GM12891 (cell line): Measurements from ENCODE around the gene BRF1.

Experiments used
- PAX5 ChIP-seq: IDR thresholded peaks from 2 replicates; pipeline ENCODE4 v1.6.1; 2011; ENCODE audit warnings: low read length, moderate library complexity, mild to moderate bottlenecking; ENCODE audit not compliant: insufficient read depth, severe bottlenecking
- POLR2A ChIP-seq: IDR thresholded peaks from 2 replicates; pipeline ENCODE4 v1.6.1; 2011; ENCODE audit warnings: low read depth, low read length, control low read depth
- POLR2AphosphoS5 ChIP-seq: IDR thresholded peaks from 2 replicates; pipeline ENCODE4 v1.6.1; 2011; ENCODE audit warnings: low read depth, low read length, control low read depth
- POU2F2 ChIP-seq: IDR thresholded peaks from 2 replicates; pipeline ENCODE4 v1.6.1; 2011; ENCODE audit warnings: low read depth, mild to moderate bottlenecking, control low read depth, low read length, moderate library complexity
- SPI1 ChIP-seq: IDR thresholded peaks from 2 replicates; pipeline ENCODE4 v1.6.1; 2011; ENCODE audit warnings: low read depth, low read length, control low read depth
- TAF1 ChIP-seq: IDR thresholded peaks from 2 replicates; pipeline ENCODE4 v1.6.1; 2011; ENCODE audit warnings: low read depth, low read length, control low read depth

DNA sequence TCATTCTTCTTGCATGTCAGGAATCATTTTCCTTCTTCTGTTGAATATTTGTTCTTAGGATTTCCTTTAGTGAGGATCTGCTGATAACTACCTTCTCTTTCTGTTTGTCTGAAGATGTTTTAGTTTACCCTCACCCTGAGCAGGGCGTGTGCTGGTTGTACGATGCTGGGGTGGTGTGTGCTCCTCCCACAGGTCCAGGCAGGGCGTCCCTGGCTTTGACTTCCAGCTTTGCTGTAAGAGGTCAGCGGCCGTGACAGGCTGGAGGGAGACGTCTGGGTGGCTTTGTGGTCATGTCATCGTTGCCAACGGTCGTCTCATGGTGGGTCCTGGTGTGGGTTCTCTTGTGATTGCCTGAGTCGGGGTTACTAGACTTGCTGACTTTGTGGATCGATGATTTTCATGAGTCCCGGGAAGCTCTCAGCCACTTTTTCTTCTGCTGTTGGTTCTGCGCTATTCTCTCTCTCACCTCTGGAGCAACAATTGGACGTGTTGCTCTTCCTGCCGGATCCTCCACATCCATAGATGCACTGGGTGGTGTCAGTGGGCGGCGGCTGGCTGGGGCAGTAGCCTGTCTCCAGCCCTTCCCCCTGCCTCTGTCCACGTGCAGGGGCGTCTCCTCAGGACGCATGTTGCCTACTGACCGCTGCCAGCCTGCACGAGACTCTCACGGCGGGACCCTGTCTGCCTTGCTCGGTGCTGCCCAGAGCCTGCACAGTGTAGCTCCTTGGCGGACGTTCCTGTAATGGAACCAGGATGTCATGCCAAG, 22.2 kb upstream of the BRF1 start:
- TF ChIP-seq POLR2A (no peak), POLR2AphosphoS5 (no peak), SPI1 (no peak), TAF1 (no peak), PAX5 (no peak), POU2F2 (no peak)
